Keratinocyte (primary cell): ENCODE results near the gene EIF2B2. TPM values are rescaled to one million over a fixed set of nuclear protein-coding genes. Genes with fewer than 3 reads are reported as not detected.

Experiments used
- DNase-seq: peaks from one replicate; pipeline ENCODE4 v3.0.0-alpha.2; 2011; ENCODE audit warnings: low read depth, missing footprints, low spot score
- FAIRE-seq: peaks from 2 replicates; lab custom pipeline; 2011; peaks lifted over from hg19 to GRCh38; lab: Jason Lieb, UNC
- H2AFZ ChIP-seq: 2 replicates; pipeline ENCODE4 v1.6.0; 2012; ENCODE audit warnings: low read length, control low read depth, inconsistent platforms; ENCODE audit not compliant: control insufficient read depth
- H3K27ac ChIP-seq: 2 replicates; pipeline ENCODE4 v1.5.1; 2011; ENCODE audit warnings: low read length; ENCODE audit not compliant: control insufficient read depth, insufficient read depth
- H3K27me3 ChIP-seq: 3 replicates; pipeline ENCODE4 v1.6.0; 2011; ENCODE audit warnings: low read length; ENCODE audit not compliant: control insufficient read depth, insufficient read depth; ENCODE audit errors: extremely low read depth
- H3K36me3 ChIP-seq, 2 experiments: 2 replicates in 1 of 2; 3 replicates in 1 of 2; pipeline ENCODE4 v1.5.1; 2011; ENCODE audit warnings: low read length in 2 of 2, mild to moderate bottlenecking in 1 of 2; ENCODE audit not compliant: control insufficient read depth in 2 of 2, insufficient read depth in 2 of 2; ENCODE audit errors: extremely low read depth in 1 of 2
- H3K4me1 ChIP-seq: 3 replicates; pipeline ENCODE4 v1.5.1; 2011; ENCODE audit warnings: low read length; ENCODE audit not compliant: control insufficient read depth, insufficient read depth; ENCODE audit errors: extremely low read depth
- H3K4me2 ChIP-seq: 3 replicates; pipeline ENCODE4 v1.6.0; 2011; ENCODE audit warnings: low read depth, low read length; ENCODE audit not compliant: control insufficient read depth, insufficient read depth; ENCODE audit errors: extremely low read depth
- H3K4me3 ChIP-seq, 3 experiments: fragments of 200-600 bp in 1 of 3; sonication (generic) in 1 of 3; 2 replicates in 2 of 3; 3 replicates in 1 of 3; pipeline ENCODE4 v1.5.1; 2011 to 2016; ENCODE audit warnings: low read length in 3 of 3, mild to moderate bottlenecking in 3 of 3, control low read depth in 2 of 3, inconsistent platforms in 1 of 3, low read depth in 1 of 3, mixed read lengths in 1 of 3, mixed run types in 1 of 3, moderate library complexity in 1 of 3; ENCODE audit not compliant: control insufficient read depth in 2 of 3, insufficient read depth in 2 of 3; ENCODE audit errors: extremely low read depth in 1 of 3
- H3K79me2 ChIP-seq: 2 replicates; pipeline ENCODE4 v1.6.0; 2012; ENCODE audit warnings: low read length; ENCODE audit not compliant: control insufficient read depth, insufficient read depth
- H3K9ac ChIP-seq: 3 replicates; pipeline ENCODE4 v1.6.0; 2011; ENCODE audit warnings: low read length; ENCODE audit not compliant: control insufficient read depth, insufficient read depth; ENCODE audit errors: extremely low read depth
- H3K9me1 ChIP-seq: 3 replicates; pipeline ENCODE4 v1.6.0; 2011; ENCODE audit warnings: low read length; ENCODE audit not compliant: control insufficient read depth, insufficient read depth; ENCODE audit errors: extremely low read depth
- H3K9me3 ChIP-seq: 2 replicates; pipeline ENCODE4 v1.5.1; 2012; ENCODE audit warnings: low read depth, low read length; ENCODE audit not compliant: control insufficient read depth
- H4K20me1 ChIP-seq: 3 replicates; pipeline ENCODE4 v1.6.0; 2011; ENCODE audit warnings: low read length; ENCODE audit not compliant: control insufficient read depth, insufficient read depth; ENCODE audit errors: extremely low read depth
- CTCF ChIP-seq, 3 experiments: IDR thresholded peaks in 1 of 3; conservative IDR thresholded peaks in 1 of 3; optimal IDR thresholded peaks in 1 of 3; 2 replicates in 2 of 3; 3 replicates in 1 of 3; pipeline versions ENCODE3 to v1.5.1; 2011; ENCODE audit warnings: low read length in 3 of 3, mild to moderate bottlenecking in 3 of 3, moderate library complexity in 2 of 3, control low read depth in 1 of 3, inconsistent platforms in 1 of 3; ENCODE audit not compliant: insufficient read depth in 2 of 3; ENCODE audit errors: extremely low read depth in 1 of 3
- EZH2 ChIP-seq: IDR thresholded peaks from one replicate; pipeline ENCODE4 v1.6.1; 2012; ENCODE audit warnings: inconsistent platforms, mild to moderate bottlenecking, low read length, moderate library complexity
- dilution Hi-C: fragments of 300-500 bp; cut with MboI; formaldehyde crosslinking; loops from one replicate; pipeline ENCODE4 v1.7.0; 2020; ENCODE audit warnings: low sequenced_read_pairs; ENCODE audit not compliant: extremely low pct_ligation_motif_present
- polyA plus RNA-seq, 5 experiments: library from polyadenylated mRNA; depleted of rRNA in 3 of 5; stranded (reverse) in 3 of 5; stranded (forward) in 1 of 5; unstranded in 1 of 5; fragments of >200 nt; gene quantifications; 1 replicate in 1 of 5; 2 replicates in 3 of 5; 3 replicates in 1 of 5; pipeline versions ENCODE4 v1.2.1 to v1.2.3, GENCODE V29; 2011 to 2012; ENCODE audit warnings: missing spikeins in 2 of 5, low read depth in 1 of 5, low replicate concordance in 1 of 5

The EIF2B2 gene
- polyA plus RNA-seq, 1 donor (not counting 4 experiments of a cell fraction or from before 2014, with no cell fraction given): 113 TPM

- no peak for TF ChIP-seq CTCF (optimal IDR thresholded peaks at IDR 0.05 in 1 of 3, IDR thresholded peaks at IDR 0.05 in 1 of 3, conservative IDR thresholded peaks at IDR 0.05 in 1 of 3; ENCODE audit: extremely low read depth in 1 of 3, insufficient read depth in 2 of 3, low read length in 3 of 3)
- TF ChIP-seq EZH2: no peak
- peaks cover 23% of the 10 kb centered on the region for H3K4me1 ChIP-seq
- H3K4me3 ChIP-seq: no peak overlapping the region
- dilution Hi-C loops: no loop called here
- no peaks in the 10 kb centered on the region for H3K79me2 ChIP-seq
- no peaks in the 10 kb centered on the region for H3K9me3 ChIP-seq
- H3K27ac ChIP-seq: no peak overlapping the region
- DNase-seq: no peak
- H3K4me2 ChIP-seq: no peak overlapping the region
- no peaks in the 10 kb centered on the region for H3K36me3 ChIP-seq
- no peak for FAIRE-seq
- H2AFZ ChIP-seq: no peak overlapping the region
- no peaks in the 10 kb centered on the region for H3K27me3 ChIP-seq
- no peak overlapping the region for H3K9ac ChIP-seq
- no peaks in the 10 kb centered on the region for H4K20me1 ChIP-seq
- H3K9me1 ChIP-seq: no peaks in the 10 kb centered on the region
These were observed 33.9 kb upstream of the EIF2B2 start for GRCh38 chr14:74968811-74969210.

GRCh38 chr14:74973003-74973653, 29.6 kb upstream of the EIF2B2 start:
- Histone ChIP-seq H2AFZ (no peak overlapping the region), H3K27ac (no peak overlapping the region), H3K4me2 (no peak overlapping the region), H3K4me1 (peaks cover 4% of the 10 kb centered on the region), H3K9me3 (no peaks in the 10 kb centered on the region), H3K79me2 (no peaks in the 10 kb centered on the region), H3K9me1 (no peaks in the 10 kb centered on the region), H3K4me3 (no peak overlapping the region), H3K36me3 (no peaks in the 10 kb centered on the region), H3K9ac (no peak overlapping the region), H3K27me3 (no peaks in the 10 kb centered on the region), H4K20me1 (no peaks in the 10 kb centered on the region)
- dilution Hi-C loops: no loop called here
- FAIRE-seq (no peak), DNase-seq (no peak)
- TF ChIP-seq EZH2 (no peak), CTCF (optimal IDR thresholded peaks at IDR 0.05 in 1 of 3, IDR thresholded peaks at IDR 0.05 in 1 of 3, conservative IDR thresholded peaks at IDR 0.05 in 1 of 3; ENCODE audit: extremely low read depth in 1 of 3, insufficient read depth in 2 of 3, low read length in 3 of 3) (no peak)
